GM18499 (cell line): ENCODE results near the gene PDE4C.
A peak's percentile ranks its signal among the peaks of the same experiment; 100 is the strongest.
"Not testable (repeated sequence)": the region's sequence is repeated elsewhere in the genome, so short reads cannot be mapped to it uniquely, and the experiment has no call there.

Experiments used
- ATAC-seq: cut with Tn5 transposase; IDR thresholded peaks from one replicate; pipeline ENCODE4 v1.9.1; 2021; ENCODE audit warnings: moderate number of reproducible peaks; ENCODE audit not compliant: insufficient read depth, unreplicated experiment

PDE4C gene

DNA sequence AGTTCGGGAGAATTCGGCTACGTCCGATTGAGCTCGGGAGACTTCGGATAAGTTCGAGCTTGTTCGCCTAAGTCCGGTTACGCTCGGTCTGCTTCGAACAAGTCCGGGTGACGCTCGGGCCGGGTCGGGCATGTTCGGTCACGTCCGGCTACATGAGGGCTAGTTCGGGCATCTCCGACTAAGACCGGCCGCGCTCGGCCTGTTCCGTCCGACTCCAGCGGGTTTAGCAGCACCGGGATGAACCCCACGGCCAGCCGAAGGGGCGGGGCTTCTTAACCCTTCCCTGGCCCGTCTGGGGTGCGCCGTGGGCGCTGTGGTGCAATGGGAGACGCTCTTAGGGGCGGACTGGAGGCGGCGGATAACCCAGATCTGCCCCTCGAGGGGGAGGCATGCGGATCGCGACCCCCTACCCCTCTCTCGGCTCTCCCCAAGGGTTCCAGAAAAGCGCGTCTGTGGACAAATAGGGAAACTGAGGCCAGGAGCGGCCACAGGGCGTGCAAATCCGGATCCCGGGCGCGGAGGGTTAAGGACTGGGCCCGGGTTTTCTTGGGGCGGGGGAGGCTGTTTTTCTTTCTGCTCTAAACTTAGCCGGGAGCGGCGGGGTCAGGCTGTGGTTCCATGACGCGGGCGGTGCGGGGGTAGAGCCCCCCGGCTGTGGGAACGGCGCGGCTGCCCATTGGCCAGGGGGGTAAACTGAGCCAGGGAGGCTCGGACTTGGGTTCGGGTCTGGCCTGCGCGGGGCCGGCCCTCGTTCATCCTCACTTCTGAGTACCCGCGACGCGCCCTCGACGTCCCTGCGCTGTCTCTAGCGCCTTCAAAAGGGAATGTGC, 1.5 kb downstream of the PDE4C start:
- ATAC-seq, result no peak

- ATAC-seq, result no peak
Measured at GRCh38 chr19:18223860-18224524, 2.2 kb downstream of the PDE4C start.

GRCh38 chr19:18221815-18222725, 4.2 kb downstream of the PDE4C start:
- ATAC-seq, result no peak

GRCh38 chr19:18220632-18221275, 5.5 kb downstream of the PDE4C start:
- ATAC-seq, result no peak

- no peak for ATAC-seq
Measured at GRCh38 chr19:18219911-18220631, 6.2 kb downstream of the PDE4C start.

GRCh38 chr19:18218600-18218999, 7.6 kb downstream of the PDE4C start:
- no peak for ATAC-seq

- ATAC-seq, result no peak
Measured at GRCh38 chr19:18218159-18218558, 8.1 kb downstream of the PDE4C start.

GRCh38 chr19:18216789-18217188, 9.4 kb downstream of the PDE4C start:
- ATAC-seq, result no peak

DNA sequence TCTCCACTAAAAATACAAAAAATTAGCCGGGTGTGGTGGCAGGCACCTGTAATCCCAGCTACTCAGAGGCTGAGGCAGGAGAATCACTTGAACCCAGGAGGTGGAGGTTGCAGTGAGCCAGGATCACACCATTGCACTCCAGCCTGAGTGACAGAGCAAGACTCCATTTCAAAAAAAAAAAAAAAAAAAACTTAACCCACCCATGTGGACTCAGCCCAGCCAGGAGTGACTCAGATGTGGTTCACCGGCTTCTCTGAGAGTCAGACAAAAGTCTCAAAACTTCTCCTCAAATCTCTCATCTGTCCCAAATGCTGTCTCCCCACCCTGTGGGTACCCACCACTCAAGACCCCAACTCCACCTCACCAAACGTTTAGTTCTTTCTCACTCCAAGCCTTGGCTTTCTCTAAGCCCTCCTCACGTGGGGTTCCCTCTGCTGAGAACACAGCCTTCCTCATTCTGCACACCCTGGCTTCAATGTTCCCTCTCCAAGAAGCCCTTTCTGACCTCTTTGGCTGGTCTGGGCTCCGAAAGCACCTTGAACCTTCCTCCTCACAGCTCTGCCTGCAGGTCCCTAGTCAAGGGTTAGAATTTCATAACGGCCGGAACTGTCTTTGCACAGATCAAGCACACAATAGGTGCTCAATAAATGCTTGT, 11.3 kb downstream of the PDE4C start:
- no peak for ATAC-seq

DNA sequence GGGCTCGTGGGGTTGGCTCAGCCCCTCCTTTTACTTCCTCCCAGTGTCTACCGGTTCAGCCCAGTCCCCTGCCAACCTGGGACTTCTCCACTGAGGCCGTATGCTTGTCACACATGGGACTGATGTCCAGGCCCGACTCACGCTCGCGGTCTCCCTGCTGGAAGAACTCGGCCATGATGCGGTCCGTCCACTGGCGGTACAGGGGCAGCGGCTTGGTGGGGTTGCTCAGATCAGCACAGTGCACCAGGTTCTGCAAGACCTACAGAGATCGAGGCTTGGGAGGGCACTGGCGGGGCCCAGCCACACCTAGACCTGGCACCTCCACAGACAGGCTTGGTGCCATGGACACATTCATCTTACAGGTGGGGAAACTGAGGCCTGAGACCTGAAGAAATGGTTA, 14.6 kb downstream of the PDE4C start:
- ATAC-seq, result no peak

DNA sequence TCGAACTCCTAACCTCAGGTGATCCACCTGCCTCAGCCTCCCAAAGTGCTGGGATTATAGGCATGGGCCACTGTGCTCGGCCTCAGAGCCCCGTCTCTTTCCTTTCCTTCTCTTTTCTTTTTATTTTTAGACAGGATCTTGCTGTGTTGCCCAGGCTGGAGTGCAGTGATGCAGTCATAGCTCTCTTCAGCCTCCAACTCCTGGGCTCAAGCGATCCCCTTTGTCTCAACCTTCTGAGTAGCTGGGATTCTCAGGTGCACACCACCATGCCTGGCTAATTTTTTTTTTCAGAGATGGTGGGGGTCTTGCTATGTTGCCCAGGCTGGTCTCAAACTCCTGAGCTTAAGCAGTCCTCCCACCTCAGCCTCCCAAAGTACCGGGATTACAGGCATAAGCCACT, 16.3 kb downstream of the PDE4C start:
- ATAC-seq, result not testable (repeated sequence)

GRCh38 chr19:18208098-18208951, 17.9 kb downstream of the PDE4C start:
- no peak for ATAC-seq

DNA sequence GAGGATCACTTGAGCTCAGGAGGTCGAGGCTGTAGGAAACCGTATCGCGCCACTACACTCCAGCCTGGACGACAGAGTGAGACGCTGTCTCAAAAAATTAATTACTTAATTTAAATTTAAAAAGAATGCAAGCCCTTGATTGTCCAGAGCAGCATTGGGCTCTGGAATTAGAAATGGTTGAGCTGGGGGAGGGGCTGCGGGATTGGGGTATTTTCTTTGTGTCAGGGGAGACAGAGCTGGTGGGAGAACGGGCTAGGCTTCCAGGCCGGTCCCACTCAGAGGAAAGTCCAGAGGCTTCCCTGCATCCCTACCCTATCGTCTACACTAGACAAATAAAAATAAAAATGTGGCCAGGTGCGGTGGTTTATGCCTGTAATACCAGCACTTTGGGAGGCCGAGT, 20.2 kb downstream of the PDE4C start:
- no peak for ATAC-seq

DNA sequence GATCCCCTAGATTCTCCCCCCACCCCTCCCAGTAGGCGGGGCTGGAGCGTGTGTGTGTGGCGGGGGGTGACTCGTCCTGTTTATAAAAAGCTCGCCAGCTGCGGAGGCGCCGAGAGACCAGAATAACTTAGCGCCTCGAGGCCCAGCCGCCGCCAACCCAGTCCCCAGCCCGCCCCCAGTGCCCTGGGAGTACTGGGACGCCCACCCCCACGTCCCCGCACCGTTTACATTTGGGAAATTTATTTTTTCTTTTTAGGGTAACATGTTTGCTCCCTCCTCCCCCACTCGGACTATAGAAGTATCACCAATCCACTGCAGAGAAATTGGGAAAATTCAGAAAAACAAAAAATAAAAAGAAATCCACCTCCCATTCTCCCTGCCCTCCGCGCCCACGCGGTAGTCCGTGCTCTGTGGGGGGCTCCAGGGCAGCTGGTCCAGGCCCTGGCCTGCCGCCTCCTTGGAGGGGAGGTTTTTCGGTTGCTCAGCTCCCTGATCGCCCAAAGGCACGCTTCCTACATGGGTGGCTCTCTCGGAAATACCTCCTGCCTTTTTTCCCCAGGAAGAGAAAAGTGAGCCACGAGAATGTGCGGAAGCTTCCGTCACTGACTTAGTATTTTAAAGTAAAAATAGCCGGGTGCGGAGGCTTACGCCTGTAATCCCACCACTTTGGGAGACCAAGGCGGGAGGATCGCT, 20.9 kb downstream of the PDE4C start:
- ATAC-seq, result no peak

DNA sequence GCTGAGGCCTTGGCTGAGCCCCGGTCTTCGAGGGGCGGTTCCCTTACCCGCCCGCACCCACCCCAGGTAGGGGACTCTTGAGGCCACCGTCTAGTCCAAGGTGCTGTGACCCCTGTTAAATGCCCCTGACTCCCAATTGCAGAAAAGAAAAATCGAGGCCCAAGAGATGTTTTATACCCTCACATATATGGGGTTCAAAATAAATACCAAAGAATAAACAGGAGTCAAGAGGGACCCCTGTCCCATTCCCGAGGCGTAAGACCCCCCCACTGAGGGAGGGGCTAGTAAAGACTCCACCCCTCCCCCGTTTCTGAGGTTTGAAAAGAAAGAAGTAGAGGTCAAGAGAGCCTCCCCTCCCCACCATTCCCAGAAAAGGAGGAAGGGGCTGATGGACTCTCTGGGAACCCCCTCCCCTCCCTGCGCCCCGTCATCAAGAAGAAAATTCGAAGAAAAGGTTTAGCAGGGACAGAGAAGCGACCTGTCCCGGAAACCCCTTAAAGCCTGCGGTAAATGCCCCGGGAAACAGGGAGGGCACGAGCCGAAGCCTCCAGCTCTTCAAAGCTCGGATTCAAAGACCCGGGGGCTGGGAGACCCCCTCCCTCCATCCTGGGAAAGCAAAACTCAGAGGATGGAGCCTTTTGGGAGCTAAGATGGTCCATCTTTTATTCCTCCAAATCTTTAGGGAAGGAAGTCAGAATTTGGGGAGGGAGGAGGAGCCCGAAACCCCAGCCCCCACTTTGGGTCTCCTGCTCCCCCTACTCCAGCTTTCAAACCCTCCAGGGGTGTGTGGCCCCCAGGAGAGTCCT, 21.6 kb downstream of the PDE4C start:
- ATAC-seq, result no peak

- ATAC-seq, result peak; percentile 93
Measured at GRCh38 chr19:18203863-18204393, 22.3 kb downstream of the PDE4C start, which contains the start of gene RAB3A. Gene RAB3A, minus strand, starts transcription at chr19:18204042. Its CDS starts 1,302 bp downstream, at chr19:18202740.
